Activated CD4-positive, alpha-beta T cell treated with anti-CD3 and anti-CD28 coated beads, Interleukin-2, amount 50 U/mL, for 24 hours (primary cell): ENCODE measurements around the gene RAB3IL1.

Experiments
- DNase-seq, 2 donors: peaks; one replicate each; pipeline ENCODE4 v3.0.0-alpha.2; 2020; ENCODE audit warnings: low read depth in 1 of 2, low spot score in 1 of 2

The RAB3IL1 gene

GRCh38 chr11:61869429-61869707, 48.0 kb downstream of the RAB3IL1 start:
- no peak for DNase-seq

- DNase-seq, result no peak
Measured at GRCh38 chr11:61868571-61869428, 48.6 kb downstream of the RAB3IL1 start.

- no peak for DNase-seq
Measured at GRCh38 chr11:61866958-61867343, 50.4 kb downstream of the RAB3IL1 start.

DNA sequence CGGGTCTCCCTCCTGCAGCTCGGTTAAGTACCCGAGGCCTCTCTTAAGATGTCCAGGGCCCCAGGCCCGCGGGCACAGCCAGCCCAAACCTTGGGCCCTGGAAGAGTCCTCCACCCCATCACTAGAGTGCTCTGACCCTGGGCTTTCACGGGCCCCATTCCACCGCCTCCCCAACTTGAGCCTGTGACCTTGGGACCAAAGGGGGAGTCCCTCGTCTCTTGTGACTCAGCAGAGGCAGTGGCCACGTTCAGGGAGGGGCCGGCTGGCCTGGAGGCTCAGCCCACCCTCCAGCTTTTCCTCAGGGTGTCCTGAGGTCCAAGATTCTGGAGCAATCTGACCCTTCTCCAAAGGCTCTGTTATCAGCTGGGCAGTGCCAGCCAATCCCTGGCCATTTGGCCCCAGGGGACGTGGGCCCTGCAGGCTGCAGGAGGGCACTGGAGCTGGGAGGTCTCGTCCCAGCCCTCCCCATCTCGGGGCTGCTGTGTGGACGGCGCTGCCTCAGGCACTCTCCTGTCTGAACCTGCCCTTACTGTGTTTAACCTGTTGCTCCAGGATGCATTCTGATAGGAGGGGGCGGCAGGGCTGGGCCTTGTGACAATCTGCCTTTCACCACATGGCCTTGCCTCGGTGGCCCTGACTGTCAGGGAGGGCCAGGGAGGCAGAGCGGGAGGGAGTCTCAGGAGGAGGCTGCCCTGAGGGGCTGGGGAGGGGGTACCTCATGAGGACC, 51.0 kb downstream of the RAB3IL1 start:
- DNase-seq, result no peak

DNA sequence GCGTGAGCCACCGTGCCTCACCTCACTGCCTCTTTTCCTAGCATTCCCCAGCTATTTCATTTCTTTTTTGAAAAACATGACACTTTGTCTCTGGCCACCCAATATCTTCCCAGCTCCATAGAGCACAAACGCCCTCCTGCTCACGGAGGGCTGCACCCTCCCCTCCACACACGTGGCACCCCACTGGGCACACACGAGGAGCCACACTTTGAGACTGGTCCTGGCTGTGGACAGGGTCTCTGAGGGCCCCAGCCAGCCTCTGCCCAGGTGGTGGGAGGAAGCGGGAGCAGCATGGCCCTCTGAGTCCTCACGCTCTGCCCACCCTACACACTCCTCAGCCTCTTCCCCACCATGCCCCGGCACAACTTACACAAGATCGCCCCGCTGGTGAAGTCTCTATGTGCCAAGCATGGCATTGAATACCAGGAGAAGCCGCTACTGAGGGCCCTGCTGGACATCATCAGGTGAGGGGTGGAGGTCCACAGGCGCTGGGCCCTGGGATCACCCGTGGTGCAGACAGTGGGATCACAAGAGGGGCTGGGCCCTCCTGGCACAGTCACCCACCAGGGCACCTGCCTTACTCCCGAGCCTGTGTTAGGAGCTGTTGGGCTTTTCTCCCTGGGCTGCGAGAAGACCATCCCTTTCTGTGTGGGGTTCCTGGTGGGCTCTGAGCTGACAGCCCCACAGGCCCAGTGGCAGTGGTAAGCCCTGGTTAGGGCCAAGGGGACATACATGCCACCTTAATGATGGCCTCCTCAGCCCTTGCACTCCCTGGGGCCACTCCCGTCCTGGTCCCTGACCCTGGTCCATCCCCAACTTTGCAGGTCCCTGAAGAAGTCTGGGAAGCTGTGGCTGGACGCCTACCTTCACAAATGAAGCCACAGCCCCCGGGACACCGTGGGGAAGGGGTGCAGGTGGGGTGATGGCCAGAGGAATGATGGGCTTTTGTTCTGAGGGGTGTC, 52.3 kb downstream of the RAB3IL1 start:
- DNase-seq, result no peak

- no peak for DNase-seq
Measured at GRCh38 chr11:61863548-61864081, 53.8 kb downstream of the RAB3IL1 start.

- DNase-seq, result no peak
Measured at GRCh38 chr11:61862714-61863547, 54.4 kb downstream of the RAB3IL1 start.

DNA sequence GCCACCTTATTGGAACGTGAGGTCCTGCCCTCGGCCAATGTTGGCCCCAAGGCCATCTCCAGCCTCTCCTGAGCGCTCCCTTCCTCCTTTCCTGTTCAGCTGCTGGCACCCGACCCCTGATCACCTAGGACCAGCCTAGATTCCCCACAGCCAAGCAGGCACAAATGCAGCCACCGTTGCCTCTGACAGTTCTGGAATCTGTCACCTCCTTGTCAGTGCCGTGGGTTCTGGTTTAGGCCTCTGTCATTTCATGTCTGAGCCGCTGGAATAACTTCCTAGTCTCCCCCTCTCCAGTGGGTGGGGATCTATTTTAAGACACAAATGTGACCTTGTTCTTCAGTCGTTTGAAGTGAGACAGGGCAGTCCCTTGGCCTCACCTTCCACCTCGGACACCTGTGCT, 55.7 kb downstream of the RAB3IL1 start:
- no peak for DNase-seq

- DNase-seq, result no peak
Measured at GRCh38 chr11:61860054-61860903, 57.1 kb downstream of the RAB3IL1 start.

GRCh38 chr11:61855939-61856680, 61.3 kb downstream of the RAB3IL1 start:
- no peak for DNase-seq

DNA sequence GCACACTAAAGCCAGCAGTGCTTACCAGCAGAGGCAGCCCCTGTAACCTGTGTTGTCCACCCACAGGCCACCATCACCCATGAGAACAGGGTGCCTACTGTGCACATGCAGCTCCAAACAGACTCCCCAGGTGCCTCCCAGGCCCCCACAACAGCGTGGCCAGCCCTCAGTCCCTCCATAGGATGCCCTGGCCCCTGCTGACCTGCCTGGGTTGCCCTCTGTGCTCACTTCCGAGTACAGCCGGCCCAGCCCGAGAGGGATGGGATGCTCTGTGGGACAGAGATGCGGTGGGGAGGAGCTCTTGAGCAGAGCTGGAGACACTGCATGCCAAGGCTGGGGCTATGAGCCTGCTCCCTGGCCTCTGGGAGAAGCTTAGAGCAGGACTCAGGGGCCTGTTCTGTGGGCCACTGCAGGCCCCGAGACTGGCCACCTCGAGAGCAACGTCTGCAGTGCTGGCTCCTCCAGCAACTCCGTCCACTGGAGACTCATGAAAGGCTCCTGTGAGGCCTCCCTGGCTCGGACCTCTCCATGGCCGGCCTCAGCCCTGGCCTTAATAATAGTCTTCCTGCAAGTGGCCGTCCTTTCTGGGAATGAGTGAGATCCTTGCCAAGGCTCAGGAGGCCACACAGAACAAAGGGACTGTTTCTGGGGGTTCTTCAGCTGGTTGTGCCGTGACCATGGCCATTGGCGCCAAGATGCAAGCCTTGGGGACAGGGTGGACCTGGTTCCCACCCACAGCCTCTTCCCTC, 62.2 kb downstream of the RAB3IL1 start:
- DNase-seq, result no peak

- DNase-seq, result no peak
Measured at GRCh38 chr11:61854206-61854895, 63.0 kb downstream of the RAB3IL1 start.

- no peak for DNase-seq
Measured at GRCh38 chr11:61853698-61854169, 63.6 kb downstream of the RAB3IL1 start.

DNA sequence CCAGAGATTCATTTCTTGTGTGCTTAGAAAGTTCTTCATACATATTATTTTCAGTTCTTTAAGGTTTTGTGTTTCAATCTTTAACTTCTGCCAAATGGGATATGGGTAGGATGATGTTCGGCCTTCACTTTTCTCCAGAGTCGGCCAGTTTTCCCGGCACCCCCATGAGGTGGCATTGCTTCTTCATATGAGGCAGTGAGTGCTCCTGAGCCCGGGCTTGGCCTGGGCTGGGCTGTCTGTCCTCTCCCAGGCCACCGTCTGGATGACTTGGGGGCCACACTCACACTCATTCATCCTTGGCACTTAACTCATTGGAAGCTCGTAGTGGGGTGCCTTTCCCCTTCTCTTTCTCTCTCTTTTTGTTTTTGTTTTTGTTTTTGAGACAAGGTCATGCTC, 65.5 kb downstream of the RAB3IL1 start:
- DNase-seq, result no peak

DNA sequence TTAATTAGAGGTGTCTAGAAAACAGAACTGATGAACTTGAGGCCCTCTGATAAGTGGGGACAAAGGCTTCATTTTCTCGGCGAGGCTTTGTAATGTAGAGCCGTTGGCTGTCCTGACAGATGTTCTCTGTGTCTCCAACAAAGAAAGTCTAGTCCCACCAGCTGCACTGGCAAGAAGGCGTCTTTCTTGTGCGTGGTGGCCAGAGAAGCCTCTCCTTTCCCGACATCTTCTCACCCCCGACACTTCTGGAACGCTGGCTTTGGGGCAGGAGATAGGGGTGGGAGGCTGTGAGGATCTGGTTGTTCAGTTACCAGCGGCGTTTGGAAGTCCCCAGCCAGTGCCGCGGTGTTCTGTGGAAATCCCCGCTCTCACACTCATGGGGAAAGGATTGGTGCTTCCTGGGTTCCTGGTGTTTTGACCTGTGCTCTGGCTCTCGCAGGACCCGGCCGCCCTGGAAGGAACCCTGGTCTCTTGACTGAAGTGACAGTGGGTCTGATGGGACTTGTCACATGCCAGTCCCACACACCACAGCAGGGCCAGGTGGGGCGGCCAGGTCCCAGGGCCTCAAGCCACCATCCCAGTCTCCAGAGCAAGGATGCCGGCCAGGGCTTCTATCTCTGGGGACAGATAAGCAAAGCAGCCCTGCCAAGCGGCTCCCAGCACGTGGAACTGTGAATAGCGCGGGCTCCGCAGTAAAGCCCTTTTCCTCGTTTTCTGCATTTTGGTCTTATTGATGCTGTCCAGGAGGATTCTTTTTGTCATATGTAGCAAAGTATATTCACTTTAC, 66.1 kb downstream of the RAB3IL1 start:
- DNase-seq, result no peak

- DNase-seq, result no peak
Measured at GRCh38 chr11:61850687-61851086, 66.7 kb downstream of the RAB3IL1 start.

- no peak for DNase-seq
Measured at GRCh38 chr11:61848631-61849030, 68.7 kb downstream of the RAB3IL1 start.
